Measurements from ENCODE around the gene C3orf85. TPM values are rescaled to one million over a fixed set of nuclear protein-coding genes. Genes with fewer than 3 reads are reported as not detected.

The C3orf85 gene
- total and polyA plus RNA-seq, 2 experiments from 2014 or later = not detected

- H3K4me1 ChIP-seq (ENCODE audit: low read depth) = no peaks in the 10 kb centered on the region
- DNase-seq (ENCODE audit: low read depth in 1 of 2, low spot score in 1 of 2) = peak in 1 of 2 donors; percentile 19
- H3K27ac ChIP-seq = no peak overlapping the region
- H3K4me3 ChIP-seq = no peak overlapping the region
- H3K9me3 ChIP-seq (ENCODE audit: low read depth) = no peaks in the 10 kb centered on the region
- no peaks in the 10 kb centered on the region for H3K27me3 ChIP-seq
- no peaks in the 10 kb centered on the region for H3K36me3 ChIP-seq
- TF ChIP-seq CTCF (IDR thresholded peaks at IDR 0.05; ENCODE audit: low read depth, low read length) = no peak
Observed at GRCh38 chr3:109098079-109098644, 38.4 kb upstream of the C3orf85 start.

- DNase-seq (ENCODE audit: low read depth in 1 of 2, low spot score in 1 of 2) = no peak
- Histone ChIP-seq H3K27ac (no peak overlapping the region), H3K27me3 (no peaks in the 10 kb centered on the region)
Observed at GRCh38 chr3:109109574-109109973, 26.9 kb upstream of the C3orf85 start.

GRCh38 chr3:109112946-109113760, 23.4 kb upstream of the C3orf85 start:
- Histone ChIP-seq H3K4me1 (ENCODE audit: low read depth) (no peaks in the 10 kb centered on the region), H3K36me3 (no peaks in the 10 kb centered on the region), H3K27me3 (no peaks in the 10 kb centered on the region), H3K27ac (no peak overlapping the region), H3K9me3 (ENCODE audit: low read depth) (no peaks in the 10 kb centered on the region), H3K4me3 (no peak overlapping the region)
- TF ChIP-seq CTCF (IDR thresholded peaks at IDR 0.05; ENCODE audit: low read depth, low read length) = no peak
- no peak for DNase-seq (ENCODE audit: low read depth in 1 of 2, low spot score in 1 of 2)

More at GRCh38 chr3:109109574-109109973, 26.9 kb upstream of the C3orf85 start:
- H3K9me3 ChIP-seq (ENCODE audit: low read depth) = no peaks in the 10 kb centered on the region
- no peak overlapping the region for H3K4me3 ChIP-seq
- H3K4me1 ChIP-seq (ENCODE audit: low read depth) = no peaks in the 10 kb centered on the region
- no peak for TF ChIP-seq CTCF (IDR thresholded peaks at IDR 0.05; ENCODE audit: low read depth, low read length)
- no peaks in the 10 kb centered on the region for H3K36me3 ChIP-seq

GRCh38 chr3:109114746-109115145, 21.8 kb upstream of the C3orf85 start:
- Histone ChIP-seq H3K4me1 (ENCODE audit: low read depth) (no peaks in the 10 kb centered on the region), H3K27me3 (no peaks in the 10 kb centered on the region), H3K36me3 (no peaks in the 10 kb centered on the region), H3K27ac (no peak overlapping the region), H3K4me3 (no peak overlapping the region), H3K9me3 (ENCODE audit: low read depth) (no peaks in the 10 kb centered on the region)
- no peak for TF ChIP-seq CTCF (IDR thresholded peaks at IDR 0.05; ENCODE audit: low read depth, low read length)
- DNase-seq (ENCODE audit: low read depth in 1 of 2, low spot score in 1 of 2) = no peak

GRCh38 chr3:109115451-109115850, 21.1 kb upstream of the C3orf85 start:
- H3K4me1 ChIP-seq (ENCODE audit: low read depth) = no peaks in the 10 kb centered on the region
- no peaks in the 10 kb centered on the region for H3K27me3 ChIP-seq
- DNase-seq (ENCODE audit: low read depth in 1 of 2, low spot score in 1 of 2) = no peak

More at GRCh38 chr3:109115451-109115850, 21.1 kb upstream of the C3orf85 start:
- Histone ChIP-seq H3K4me3 (no peak overlapping the region), H3K36me3 (no peaks in the 10 kb centered on the region), H3K27ac (no peak overlapping the region), H3K9me3 (ENCODE audit: low read depth) (no peaks in the 10 kb centered on the region)
- no peak for TF ChIP-seq CTCF (IDR thresholded peaks at IDR 0.05; ENCODE audit: low read depth, low read length)
